Lower leg skin (tissue), 3 donors: Measurements from ENCODE around the gene TUSC2.

Experiments
- CTCF ChIP-seq, 3 donors: fragments of 450-650 bp; IDR thresholded peaks; one replicate each; pipeline ENCODE4 v1.5.1; 2016; ENCODE audit warnings: antibody characterized with exemption in 3 of 3, mild to moderate bottlenecking in 3 of 3, moderate library complexity in 2 of 3
- POLR2A ChIP-seq, 2 donors: fragments of 450-650 bp; IDR thresholded peaks; one replicate each; pipeline ENCODE4 v1.6.1; 2016 to 2017; ENCODE audit warnings: antibody characterized with exemption in 2 of 2, mild to moderate bottlenecking in 1 of 2, moderate library complexity in 1 of 2

GRCh38 chr3:50351323-50351697 lies 23.3 kb upstream of the TUSC2 start:
- TF ChIP-seq POLR2A (IDR thresholded peaks at IDR 0.05) (no peak), CTCF (IDR thresholded peaks at IDR 0.05) (no peak)
